A549 (cell line): Measurements from ENCODE around the gene CNNM3. TPM values are rescaled to one million over a fixed set of nuclear protein-coding genes. Genes with fewer than 3 reads are reported as not detected.

ENCODE experiments used
- ATAC-seq, 2 experiments: fragments of 200-7000 bp in 1 of 2; fragments of >200 bp in 1 of 2; cut with Nextera tagmentation in 1 of 2; cut with Tn5 transposase in 1 of 2; 3 replicates each; pipeline versions ENCODE4 v1.8.0 to v1.9.1; 2018 to 2020; ENCODE audit warnings: mild to moderate bottlenecking in 1 of 2, moderate library complexity in 1 of 2
- CTCF ChIA-PET: fragments of 300-600 bp; sonication (Branson Sonifier 250); formaldehyde crosslinking; extraction: SDS; loops from one replicate; lab custom pipeline; 2021; ENCODE audit warnings: antibody characterized with exemption, inconsistent platforms; lab: Yijun Ruan, JAX
- POLR2A ChIA-PET: fragments of 350-600 bp; formaldehyde crosslinking; extraction: SDS; loops from one replicate; lab custom pipeline; 2021; ENCODE audit warnings: antibody characterized with exemption, inconsistent platforms; lab: Yijun Ruan, JAX
- DNase-seq, 2 experiments: peaks; one replicate each; pipeline versions ENCODE4 v3.0.0 to v3.0.0-alpha.2; 2011 to 2016; ENCODE audit warnings: low read depth in 1 of 2, low spot score in 1 of 2
- FAIRE-seq: peaks from 2 replicates; lab custom pipeline; 2011; peaks lifted over from hg19 to GRCh38; lab: Jason Lieb, UNC
- H3K27ac ChIP-seq, 2 experiments: fragments of >200 bp; sonication (Bioruptor Twin); formaldehyde crosslinking; 3 replicates each; pipeline ENCODE4 v1.5.1; 2016 to 2017
- H3K4me1 ChIP-seq: fragments of >200 bp; sonication (Bioruptor Twin); formaldehyde crosslinking; 3 replicates; pipeline ENCODE4 v1.6.1; 2016
- H3K4me2 ChIP-seq: fragments of >200 bp; sonication (Bioruptor Twin); formaldehyde crosslinking; 3 replicates; pipeline ENCODE4 v1.6.1; 2016
- H3K4me3 ChIP-seq: fragments of >200 bp; sonication (Bioruptor Twin); formaldehyde crosslinking; 3 replicates; pipeline ENCODE4 v1.5.1; 2016
- H3K9me3 ChIP-seq: fragments of >200 bp; sonication (Bioruptor Twin); formaldehyde crosslinking; 3 replicates; pipeline ENCODE4 v1.6.1; 2016
- BCL3 ChIP-seq: fragments of >200 bp; sonication (Bioruptor Twin); formaldehyde crosslinking; IDR thresholded peaks from 3 replicates; pipeline ENCODE4 v1.6.1; 2016
- CBX2 ChIP-seq: fragments of 200-600 bp; sonication (generic); IDR thresholded peaks from 2 replicates; pipeline ENCODE4 v1.6.1; 2016; ENCODE audit warnings: low read depth, mild to moderate bottlenecking, borderline replicate concordance
- CHD4 ChIP-seq: fragments of 200-600 bp; sonication (generic); IDR thresholded peaks from 2 replicates; pipeline ENCODE4 v1.6.1; 2016; ENCODE audit warnings: antibody characterized with exemption, mild to moderate bottlenecking, borderline replicate concordance
- EHF ChIP-seq: fragments of 250-450 bp; sonication (Bioruptor Pico); IDR thresholded peaks from 2 replicates; pipeline ENCODE4 v1.5.0; 2020; ENCODE audit warnings: mild to moderate bottlenecking
- EP300 ChIP-seq, 2 experiments: fragments of >200 bp; sonication (Bioruptor Twin); formaldehyde crosslinking; IDR thresholded peaks; 2 replicates in 1 of 2; 3 replicates in 1 of 2; pipeline ENCODE4 v1.6.1; 2016 to 2017
- ESRRA ChIP-seq: fragments of 150-350 bp; IDR thresholded peaks from 2 replicates; pipeline ENCODE4 v1.6.1; 2014; ENCODE audit warnings: mild to moderate bottlenecking, low read length, borderline replicate concordance
- GATA3 ChIP-seq: IDR thresholded peaks from 2 replicates; pipeline ENCODE4 v1.6.1; 2012; ENCODE audit warnings: borderline replicate concordance
- JUNB ChIP-seq: fragments of >200 bp; sonication (Bioruptor Twin); formaldehyde crosslinking; IDR thresholded peaks from 2 replicates; pipeline ENCODE4 v1.6.1; 2016
- KDM1A ChIP-seq: fragments of 200-600 bp; sonication (generic); IDR thresholded peaks from 2 replicates; pipeline ENCODE4 v1.6.1; 2016; ENCODE audit warnings: low read depth, mild to moderate bottlenecking
- KDM5A ChIP-seq: fragments of 200-600 bp; sonication (generic); IDR thresholded peaks from 2 replicates; pipeline ENCODE4 v1.6.1; 2016; ENCODE audit warnings: antibody characterized with exemption, mild to moderate bottlenecking
- MAFK ChIP-seq: fragments of 450-650 bp; IDR thresholded peaks from 2 replicates; pipeline ENCODE4 v1.6.1; 2014; ENCODE audit not compliant: partially characterized antibody
- MYC ChIP-seq: IDR thresholded peaks from 2 replicates; pipeline ENCODE4 v1.6.1; 2012; ENCODE audit warnings: mild to moderate bottlenecking, inconsistent platforms, low read length, improper control_type of control experiment, borderline replicate concordance
- POLR2A ChIP-seq: IDR thresholded peaks from 2 replicates; pipeline ENCODE4 v1.6.1; 2012; ENCODE audit warnings: mild to moderate bottlenecking, low read length
- POLR2AphosphoS2 ChIP-seq: conservative IDR thresholded peaks from 2 replicates; pipeline ENCODE4 v1.6.1; 2012; ENCODE audit warnings: low read length, improper control_type of control experiment, inconsistent platforms
- RAD21 ChIP-seq, 2 experiments: fragments of >200 bp in 1 of 2; sonication (Bioruptor Twin) in 1 of 2; formaldehyde crosslinking in 1 of 2; IDR thresholded peaks in 1 of 2; conservative IDR thresholded peaks in 1 of 2; 2 replicates in 1 of 2; 3 replicates in 1 of 2; pipeline ENCODE4 v1.6.1; 2012 to 2018; ENCODE audit warnings: inconsistent platforms in 1 of 2
- RCOR1 ChIP-seq: fragments of 150-350 bp; IDR thresholded peaks from 2 replicates; pipeline ENCODE4 v1.6.1; 2014; ENCODE audit warnings: antibody characterized with exemption, low read length, low read depth
- ZFP36 ChIP-seq: fragments of 450-650 bp; IDR thresholded peaks from 2 replicates; pipeline ENCODE4 v1.6.1; 2014; ENCODE audit warnings: borderline replicate concordance; ENCODE audit not compliant: partially characterized antibody
- ZNF302 ChIP-seq: fragments of 250-450 bp; sonication (Bioruptor Pico); IDR thresholded peaks from 2 replicates; pipeline ENCODE4 v1.9.0; 2021; ENCODE audit warnings: inconsistent platforms, mild to moderate bottlenecking, moderate library complexity
- WGBS: methylation state at CpG from one replicate; pipeline ENCODE4 v1.1.6; 2017; ENCODE audit errors: missing lambda C conversion rate; 5-methylcytosine and 5-hydroxymethylcytosine counted together
- polyA plus RNA-seq, 4 experiments: library from polyadenylated mRNA; depleted of rRNA in 3 of 4; stranded (reverse); fragments of >200 nt; fragmentation: RNase III in 1 of 4; extraction: RNeasy Plus Mini Kit Qiagen cat#74134 plus additional on column Dnase treatment in 1 of 4; gene quantifications; 2 replicates in 3 of 4; 3 replicates in 1 of 4; pipeline ENCODE4 v1.2.3, GENCODE V29; 2011 to 2017
- TF ChIP-seq, protein P1 (sequence below): fragments of 200-600 bp; sonication (generic); IDR thresholded peaks from 2 replicates; pipeline ENCODE4 v1.6.1; 2016; ENCODE audit warnings: antibody characterized with exemption, mild to moderate bottlenecking, moderate library complexity
- TF ChIP-seq, protein P2 (sequence below): fragments of 450-650 bp; IDR thresholded peaks from 2 replicates; pipeline ENCODE4 v1.6.1; 2014; ENCODE audit warnings: antibody characterized with exemption
- TF ChIP-seq, protein P3 (sequence below): fragments of 250-450 bp; sonication (Bioruptor Pico); IDR thresholded peaks from 2 replicates; pipeline ENCODE4 v1.5.0; 2020; ENCODE audit warnings: low read depth, mild to moderate bottlenecking, moderate library complexity

The CNNM3 gene
- polyA plus RNA-seq, 2 of the 4 experiments (the other 2 are of a cell fraction), result 11.8 to 14.1 TPM

DNA sequence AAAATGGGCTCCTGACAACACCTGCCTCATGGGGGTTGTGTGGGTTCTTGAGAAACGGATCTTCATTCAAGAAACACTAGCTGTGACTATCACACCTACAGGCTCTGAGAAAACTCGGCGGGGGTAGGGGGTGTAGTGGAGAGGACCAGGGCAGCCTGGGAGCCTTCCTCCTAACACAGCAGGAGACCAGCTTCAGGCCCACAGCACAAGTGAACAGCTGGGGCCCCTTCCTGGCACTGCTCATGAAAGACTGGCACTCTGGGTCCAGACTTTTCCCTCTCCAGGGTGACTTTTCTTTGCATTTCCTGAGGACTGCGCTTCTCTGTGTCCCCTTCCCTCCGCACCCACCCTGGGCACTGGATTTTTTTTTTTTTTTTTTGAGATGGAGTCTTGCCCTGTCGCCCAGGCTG is 61.0 kb downstream of the CNNM3 start:
- H3K4me3 ChIP-seq, result no peak overlapping the region
- H3K27ac ChIP-seq, result no peak overlapping the region
- DNase-seq, result no peak
- POLR2A ChIA-PET, result no interaction called here
- no peaks in the 10 kb centered on the region for H3K9me3 ChIP-seq
- H3K4me1 ChIP-seq, result no peaks in the 10 kb centered on the region
- 83% methylated on average over 5 of the region's 6 CpGs for WGBS
- no peak for ATAC-seq
- TF ChIP-seq KDM1A (no peak), KDM5A (no peak), EHF (no peak), ZFP36 (no peak), CHD4 (no peak), MYC (no peak), ESRRA (no peak), CBX2 (no peak), BCL3 (no peak), GATA3 (no peak), POLR2AphosphoS2 (no peak), POLR2A (no peak)
- TF ChIP-seq, protein P1, sequence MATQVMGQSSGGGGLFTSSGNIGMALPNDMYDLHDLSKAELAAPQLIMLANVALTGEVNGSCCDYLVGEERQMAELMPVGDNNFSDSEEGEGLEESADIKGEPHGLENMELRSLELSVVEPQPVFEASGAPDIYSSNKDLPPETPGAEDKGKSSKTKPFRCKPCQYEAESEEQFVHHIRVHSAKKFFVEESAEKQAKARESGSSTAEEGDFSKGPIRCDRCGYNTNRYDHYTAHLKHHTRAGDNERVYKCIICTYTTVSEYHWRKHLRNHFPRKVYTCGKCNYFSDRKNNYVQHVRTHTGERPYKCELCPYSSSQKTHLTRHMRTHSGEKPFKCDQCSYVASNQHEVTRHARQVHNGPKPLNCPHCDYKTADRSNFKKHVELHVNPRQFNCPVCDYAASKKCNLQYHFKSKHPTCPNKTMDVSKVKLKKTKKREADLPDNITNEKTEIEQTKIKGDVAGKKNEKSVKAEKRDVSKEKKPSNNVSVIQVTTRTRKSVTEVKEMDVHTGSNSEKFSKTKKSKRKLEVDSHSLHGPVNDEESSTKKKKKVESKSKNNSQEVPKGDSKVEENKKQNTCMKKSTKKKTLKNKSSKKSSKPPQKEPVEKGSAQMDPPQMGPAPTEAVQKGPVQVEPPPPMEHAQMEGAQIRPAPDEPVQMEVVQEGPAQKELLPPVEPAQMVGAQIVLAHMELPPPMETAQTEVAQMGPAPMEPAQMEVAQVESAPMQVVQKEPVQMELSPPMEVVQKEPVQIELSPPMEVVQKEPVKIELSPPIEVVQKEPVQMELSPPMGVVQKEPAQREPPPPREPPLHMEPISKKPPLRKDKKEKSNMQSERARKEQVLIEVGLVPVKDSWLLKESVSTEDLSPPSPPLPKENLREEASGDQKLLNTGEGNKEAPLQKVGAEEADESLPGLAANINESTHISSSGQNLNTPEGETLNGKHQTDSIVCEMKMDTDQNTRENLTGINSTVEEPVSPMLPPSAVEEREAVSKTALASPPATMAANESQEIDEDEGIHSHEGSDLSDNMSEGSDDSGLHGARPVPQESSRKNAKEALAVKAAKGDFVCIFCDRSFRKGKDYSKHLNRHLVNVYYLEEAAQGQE, result no peak
- TF ChIP-seq, protein P2, sequence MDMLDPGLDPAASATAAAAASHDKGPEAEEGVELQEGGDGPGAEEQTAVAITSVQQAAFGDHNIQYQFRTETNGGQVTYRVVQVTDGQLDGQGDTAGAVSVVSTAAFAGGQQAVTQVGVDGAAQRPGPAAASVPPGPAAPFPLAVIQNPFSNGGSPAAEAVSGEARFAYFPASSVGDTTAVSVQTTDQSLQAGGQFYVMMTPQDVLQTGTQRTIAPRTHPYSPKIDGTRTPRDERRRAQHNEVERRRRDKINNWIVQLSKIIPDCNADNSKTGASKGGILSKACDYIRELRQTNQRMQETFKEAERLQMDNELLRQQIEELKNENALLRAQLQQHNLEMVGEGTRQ, result no peak
- CTCF ChIA-PET, result interaction anchor here (0.7 to 4.8 kb wide), 5 partner anchors 8 to 330 kb away, joined by 3 to 28 read pairs (median 4); no protein-coding TSS in a partner anchor
- no peak overlapping the region for H3K4me2 ChIP-seq
- FAIRE-seq, result no peak

GRCh38 chr2:96877631-96878092 is 61.6 kb downstream of the CNNM3 start:
- DNase-seq (no peak), ATAC-seq (no peak), FAIRE-seq (no peak)
- Histone ChIP-seq H3K4me1 (no peaks in the 10 kb centered on the region), H3K4me3 (no peak overlapping the region), H3K9me3 (no peaks in the 10 kb centered on the region), H3K4me2 (no peak overlapping the region), H3K27ac (no peak overlapping the region)
- POLR2A ChIA-PET, result no interaction called here
- CTCF ChIA-PET, result interaction anchor here (0.6 to 4.8 kb wide), 8 partner anchors 9 to 331 kb away, joined by 3 to 28 read pairs (median 4); partner anchors contain the start of gene ANKRD39
- 79% methylated on average over 12 of the region's 15 CpGs for WGBS
- TF ChIP-seq ESRRA, result no peak
- TF ChIP-seq EP300 (IDR thresholded peaks at IDR 0.05), result no peak
- TF ChIP-seq, protein P3, sequence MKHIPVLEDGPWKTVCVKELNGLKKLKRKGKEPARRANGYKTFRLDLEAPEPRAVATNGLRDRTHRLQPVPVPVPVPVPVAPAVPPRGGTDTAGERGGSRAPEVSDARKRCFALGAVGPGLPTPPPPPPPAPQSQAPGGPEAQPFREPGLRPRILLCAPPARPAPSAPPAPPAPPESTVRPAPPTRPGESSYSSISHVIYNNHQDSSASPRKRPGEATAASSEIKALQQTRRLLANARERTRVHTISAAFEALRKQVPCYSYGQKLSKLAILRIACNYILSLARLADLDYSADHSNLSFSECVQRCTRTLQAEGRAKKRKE (CRISPR knock-in tag), result no peak
- no peak for TF ChIP-seq RCOR1
- no peak for TF ChIP-seq MAFK
- TF ChIP-seq ZNF302 (CRISPR knock-in tag), result no peak
- no peak for TF ChIP-seq RAD21 (conservative IDR thresholded peaks at IDR 0.05 in 1 of 2, IDR thresholded peaks at IDR 0.05 in 1 of 2)
- TF ChIP-seq JUNB, result no peak
